Heart left ventricle (tissue), 13 donors: ENCODE results near the gene PCDHGA3.

Experiments
- POLR2A ChIP-seq, 2 donors: fragments of 450-650 bp; IDR thresholded peaks; one replicate each; pipeline ENCODE4 v1.6.1; 2017; ENCODE audit warnings: antibody characterized with exemption in 2 of 2, mild to moderate bottlenecking in 2 of 2, moderate library complexity in 2 of 2
- TF ChIP-seq, protein P1 (sequence below), 12 donors: fragments of 200-600 bp; sonication (generic) in 4 of 12; IDR thresholded peaks; one replicate each; pipeline versions ENCODE4 v1.5.0 to v1.8.0; 2018 to 2022; ENCODE audit warnings: antibody characterized with exemption in 12 of 12, mild to moderate bottlenecking in 5 of 12
- donor health status: ischemic (EF 13 %, LVEDD 7.1; RV severe dilation, severe dysfunction).
- donor health status: DM: no; HTN: yes; CAD: no.
- donor health status: DM: no; HTN: no; CAD: no.
- donor health status: ischemic (EF 25% LVEDD 6.9; RV normal size, moderate dysfunction).
- donor health status: ischemic (EF 25% LVEDD 5.7; RV mildly dilated, moderate dysfunction).
- donor health status: ischemic (EF 35%, LVEDD 5.7; RV mildly dilated, moderate dysfunction).
- donor health status: nonischemic (EF 11% LVEDD 7.7; RV severe dilation, severe dysfunction).
- donor health status: DM: yes; HTN: yes; CAD: no.
- donor health status: PGD.
- donor health status: ischemic (EF 29% LVEDD 5.4; RV normal size, mild dysfunction).
- donor health status: nonischemic (EF 23%, LVEDD 6.1; RV moderate dilation, normal function).

DNA sequence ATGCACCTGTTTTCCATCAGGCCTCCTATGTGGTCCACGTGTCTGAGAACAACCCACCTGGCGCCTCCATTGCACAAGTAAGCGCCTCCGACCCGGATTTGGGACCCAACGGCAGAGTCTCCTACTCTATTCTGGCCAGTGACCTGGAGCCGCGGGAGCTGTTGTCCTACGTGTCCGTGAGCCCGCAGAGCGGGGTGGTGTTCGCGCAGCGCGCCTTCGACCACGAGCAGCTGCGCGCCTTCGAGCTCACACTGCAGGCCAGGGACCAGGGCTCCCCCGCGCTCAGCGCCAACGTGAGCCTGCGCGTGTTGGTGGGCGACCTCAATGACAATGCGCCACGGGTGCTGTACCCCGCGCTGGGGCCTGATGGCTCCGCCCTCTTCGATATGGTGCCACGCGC, 8.0 kb downstream of the PCDHGA3 start:
- TF ChIP-seq POLR2A (IDR thresholded peaks at IDR 0.05), result no peak
- TF ChIP-seq, protein P1, sequence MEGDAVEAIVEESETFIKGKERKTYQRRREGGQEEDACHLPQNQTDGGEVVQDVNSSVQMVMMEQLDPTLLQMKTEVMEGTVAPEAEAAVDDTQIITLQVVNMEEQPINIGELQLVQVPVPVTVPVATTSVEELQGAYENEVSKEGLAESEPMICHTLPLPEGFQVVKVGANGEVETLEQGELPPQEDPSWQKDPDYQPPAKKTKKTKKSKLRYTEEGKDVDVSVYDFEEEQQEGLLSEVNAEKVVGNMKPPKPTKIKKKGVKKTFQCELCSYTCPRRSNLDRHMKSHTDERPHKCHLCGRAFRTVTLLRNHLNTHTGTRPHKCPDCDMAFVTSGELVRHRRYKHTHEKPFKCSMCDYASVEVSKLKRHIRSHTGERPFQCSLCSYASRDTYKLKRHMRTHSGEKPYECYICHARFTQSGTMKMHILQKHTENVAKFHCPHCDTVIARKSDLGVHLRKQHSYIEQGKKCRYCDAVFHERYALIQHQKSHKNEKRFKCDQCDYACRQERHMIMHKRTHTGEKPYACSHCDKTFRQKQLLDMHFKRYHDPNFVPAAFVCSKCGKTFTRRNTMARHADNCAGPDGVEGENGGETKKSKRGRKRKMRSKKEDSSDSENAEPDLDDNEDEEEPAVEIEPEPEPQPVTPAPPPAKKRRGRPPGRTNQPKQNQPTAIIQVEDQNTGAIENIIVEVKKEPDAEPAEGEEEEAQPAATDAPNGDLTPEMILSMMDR (IDR thresholded peaks at IDR 0.05), result no peak
